ENCODE measurements around the gene CACNB2. TPM values are rescaled to one million over a fixed set of nuclear protein-coding genes. Genes with fewer than 3 reads are reported as not detected.

The CACNB2 gene
- total RNA-seq, 1 donor from 2014 or later, result 13.1 TPM

DNA sequence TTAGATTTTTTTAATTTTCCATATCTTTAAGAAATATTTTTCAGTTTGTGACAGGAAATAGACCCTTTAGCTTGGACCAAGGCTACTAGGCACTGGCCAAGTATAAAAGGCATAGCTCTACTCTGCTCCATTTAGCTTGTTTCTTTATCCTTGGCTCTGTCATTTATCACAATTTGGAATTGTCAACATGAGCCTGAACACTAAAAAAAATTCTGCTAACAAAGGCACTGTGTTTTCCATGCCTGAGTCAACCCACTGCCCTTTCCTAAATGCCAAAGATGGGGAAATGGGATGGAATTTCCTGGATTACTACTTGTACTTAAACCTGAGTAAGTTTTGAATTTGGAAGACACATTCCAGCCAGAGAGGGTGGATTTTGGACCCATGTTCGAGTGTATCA, 382.8 kb downstream of the CACNB2 start:
- H3K27me3 Mint-ChIP-seq (ENCODE audit: low read depth), result no peaks in the 10 kb centered on the region
- H3K27ac Mint-ChIP-seq, result no peak overlapping the region
- no peak overlapping the region for H3K4me3 Mint-ChIP-seq
- DNase-seq (ENCODE audit: low spot score in 2 of 2, unreplicated experiment in 2 of 2), result no peak
- peaks cover 13% of the 10 kb centered on the region for H3K9me3 Mint-ChIP-seq
- TF ChIP-seq, protein P1, sequence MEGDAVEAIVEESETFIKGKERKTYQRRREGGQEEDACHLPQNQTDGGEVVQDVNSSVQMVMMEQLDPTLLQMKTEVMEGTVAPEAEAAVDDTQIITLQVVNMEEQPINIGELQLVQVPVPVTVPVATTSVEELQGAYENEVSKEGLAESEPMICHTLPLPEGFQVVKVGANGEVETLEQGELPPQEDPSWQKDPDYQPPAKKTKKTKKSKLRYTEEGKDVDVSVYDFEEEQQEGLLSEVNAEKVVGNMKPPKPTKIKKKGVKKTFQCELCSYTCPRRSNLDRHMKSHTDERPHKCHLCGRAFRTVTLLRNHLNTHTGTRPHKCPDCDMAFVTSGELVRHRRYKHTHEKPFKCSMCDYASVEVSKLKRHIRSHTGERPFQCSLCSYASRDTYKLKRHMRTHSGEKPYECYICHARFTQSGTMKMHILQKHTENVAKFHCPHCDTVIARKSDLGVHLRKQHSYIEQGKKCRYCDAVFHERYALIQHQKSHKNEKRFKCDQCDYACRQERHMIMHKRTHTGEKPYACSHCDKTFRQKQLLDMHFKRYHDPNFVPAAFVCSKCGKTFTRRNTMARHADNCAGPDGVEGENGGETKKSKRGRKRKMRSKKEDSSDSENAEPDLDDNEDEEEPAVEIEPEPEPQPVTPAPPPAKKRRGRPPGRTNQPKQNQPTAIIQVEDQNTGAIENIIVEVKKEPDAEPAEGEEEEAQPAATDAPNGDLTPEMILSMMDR (IDR thresholded peaks at IDR 0.05; ENCODE audit: unreplicated experiment), result no peak
- H3K4me1 Mint-ChIP-seq, result peaks cover 4% of the 10 kb centered on the region
- peaks cover 19% of the 10 kb centered on the region for H3K36me3 Mint-ChIP-seq

DNA sequence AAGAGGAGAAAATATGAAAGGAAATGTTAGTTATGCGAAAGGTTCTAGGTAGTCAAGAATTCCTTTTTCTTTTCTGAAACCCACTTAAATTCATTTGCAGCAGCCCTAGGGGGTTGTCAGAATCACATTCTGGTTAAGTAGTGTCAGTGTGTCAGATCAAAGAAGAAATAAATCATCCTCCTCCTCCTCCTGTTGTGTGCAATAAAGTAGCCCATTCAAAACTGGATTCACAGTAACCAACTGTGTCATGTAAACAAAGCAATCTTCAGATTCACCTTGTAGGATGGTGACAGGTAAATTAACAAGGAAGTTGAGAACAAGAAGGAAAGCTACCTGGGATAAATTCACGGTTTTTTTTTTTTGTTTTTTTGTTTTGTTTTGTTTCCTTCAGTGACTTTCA, 383.6 kb downstream of the CACNB2 start:
- H3K4me3 Mint-ChIP-seq, result no peak overlapping the region
- H3K36me3 Mint-ChIP-seq, result peaks cover 19% of the 10 kb centered on the region
- TF ChIP-seq, protein P1 (IDR thresholded peaks at IDR 0.05; ENCODE audit: unreplicated experiment), result no peak
- H3K4me1 Mint-ChIP-seq, result peaks cover 4% of the 10 kb centered on the region
- H3K27ac Mint-ChIP-seq, result no peak overlapping the region
- no peaks in the 10 kb centered on the region for H3K27me3 Mint-ChIP-seq (ENCODE audit: low read depth)
- peaks cover 13% of the 10 kb centered on the region for H3K9me3 Mint-ChIP-seq
- no peak for DNase-seq (ENCODE audit: low spot score in 2 of 2, unreplicated experiment in 2 of 2)

DNA sequence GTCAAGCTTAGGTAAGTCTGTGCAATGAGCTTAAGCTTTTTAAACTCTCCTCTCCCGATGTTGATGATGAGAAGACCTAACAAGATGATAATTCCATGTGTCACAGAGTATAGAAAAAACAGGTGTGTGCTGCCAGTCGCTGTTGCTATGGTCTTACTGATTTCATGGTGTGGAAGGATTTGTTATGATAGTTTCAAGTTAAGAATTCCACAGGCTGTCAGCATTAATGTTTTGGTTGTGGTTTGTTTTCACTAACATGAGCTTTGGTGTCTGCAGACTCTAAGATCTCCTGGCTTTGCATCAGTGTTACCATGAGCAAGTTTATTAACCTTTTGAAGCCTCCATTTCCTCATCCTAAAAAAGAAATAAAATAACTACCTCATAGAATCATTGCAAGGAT, 387.5 kb downstream of the CACNB2 start:
- Mint-ChIP-seq H3K4me1 (peaks cover 6% of the 10 kb centered on the region), H3K36me3 (peaks cover 19% of the 10 kb centered on the region), H3K27ac (no peak overlapping the region), H3K27me3 (ENCODE audit: low read depth) (no peaks in the 10 kb centered on the region), H3K4me3 (no peak overlapping the region), H3K9me3 (peaks cover 20% of the 10 kb centered on the region)
- no peak for DNase-seq (ENCODE audit: low spot score in 2 of 2, unreplicated experiment in 2 of 2)
- TF ChIP-seq, protein P1 (IDR thresholded peaks at IDR 0.05; ENCODE audit: unreplicated experiment), result no peak

DNA sequence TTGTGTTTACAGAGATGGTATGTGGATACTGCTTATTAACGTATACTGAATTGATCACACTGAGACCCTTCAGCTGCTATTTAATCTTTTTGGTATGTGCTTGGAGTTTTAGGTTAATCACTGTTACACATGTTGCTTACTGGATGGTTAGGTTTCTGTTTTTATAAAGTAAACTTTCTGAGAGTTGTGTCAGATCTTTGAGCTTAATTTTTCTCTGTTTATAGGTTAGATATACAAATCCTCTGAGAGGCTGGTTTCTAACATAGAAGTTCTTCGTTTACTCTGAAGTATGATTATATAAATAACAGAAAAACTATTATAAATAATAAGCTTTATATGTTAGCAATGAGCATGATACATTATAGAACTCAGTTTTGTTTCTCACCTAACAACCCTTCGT, 388.1 kb downstream of the CACNB2 start:
- Mint-ChIP-seq H3K9me3 (peaks cover 20% of the 10 kb centered on the region), H3K27me3 (ENCODE audit: low read depth) (no peaks in the 10 kb centered on the region), H3K27ac (no peak overlapping the region), H3K4me1 (peaks cover 12% of the 10 kb centered on the region), H3K36me3 (peaks cover 19% of the 10 kb centered on the region), H3K4me3 (no peak overlapping the region)
- no peak for DNase-seq (ENCODE audit: low spot score in 2 of 2, unreplicated experiment in 2 of 2)
- TF ChIP-seq, protein P1 (IDR thresholded peaks at IDR 0.05; ENCODE audit: unreplicated experiment), result no peak

DNA sequence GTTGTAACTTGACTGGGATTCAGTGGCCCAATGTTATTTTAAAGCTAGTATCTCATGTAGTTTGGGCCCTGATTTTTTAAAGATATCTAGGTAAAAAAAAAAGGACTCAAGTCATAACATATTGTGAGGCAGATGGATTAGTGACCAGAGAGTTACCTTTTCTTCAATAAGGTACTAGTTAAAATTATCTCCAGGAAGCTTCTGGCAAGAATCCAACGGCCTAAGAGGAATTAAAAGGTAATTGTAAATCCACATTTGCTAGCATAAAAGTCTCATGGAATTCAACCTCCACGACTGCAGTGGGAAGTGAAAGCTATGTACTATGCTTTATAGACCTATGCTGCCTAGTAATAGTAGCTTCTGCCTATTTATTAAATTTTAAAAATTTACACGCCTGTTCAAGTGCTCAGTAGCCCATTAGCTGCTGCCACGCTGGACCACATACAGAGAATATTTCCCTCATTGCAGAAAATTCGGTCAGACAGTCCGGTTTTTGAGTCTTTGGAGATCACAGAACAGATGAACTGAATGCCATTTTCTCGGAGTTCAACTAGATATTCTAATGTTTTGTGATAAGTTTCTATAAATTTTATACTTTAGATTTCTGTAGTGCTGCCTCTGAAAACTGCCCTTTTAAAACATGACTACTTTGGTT, 392.8 kb downstream of the CACNB2 start:
- Mint-ChIP-seq H3K27me3 (ENCODE audit: low read depth) (no peaks in the 10 kb centered on the region), H3K27ac (peak overlapping the region; percentile 54), H3K4me3 (no peak overlapping the region), H3K9me3 (peaks cover 20% of the 10 kb centered on the region), H3K36me3 (peaks cover 24% of the 10 kb centered on the region), H3K4me1 (peaks cover 18% of the 10 kb centered on the region)
- no peak for DNase-seq (ENCODE audit: low spot score in 2 of 2, unreplicated experiment in 2 of 2)
- TF ChIP-seq, protein P1 (IDR thresholded peaks at IDR 0.05; ENCODE audit: unreplicated experiment), result no peak

All from mesothelial cell of epicardium (in vitro differentiated cells).